HCT116 (cell line): Measurements from ENCODE around the gene RNF34. TPM values are rescaled to one million over a fixed set of nuclear protein-coding genes. Genes with fewer than 3 reads are reported as not detected.

Experiments
- ATAC-seq: fragments of 200-7000 bp; cut with Tn5 transposase; 2 replicates; pipeline ENCODE4 v1.9.1; 2020; ENCODE audit warnings: mild to moderate bottlenecking, moderate library complexity
- BruUV-seq: library from RNA; stranded (reverse); fragments of 400-500 nt; replicated peaks from 2 replicates; lab custom pipeline; 2021; lab: Mats Ljungman, UMichigan
- CTCF ChIA-PET: fragments of 300-600 bp; sonication (Branson Sonifier 250); formaldehyde crosslinking; loops from one replicate; lab custom pipeline; 2021; ENCODE audit warnings: antibody characterized with exemption; lab: Charles Lee
- POLR2A ChIA-PET: fragments of 300-600, 350-600 bp; sonication (Branson Sonifier 250); formaldehyde crosslinking; loops from one replicate; lab custom pipeline; 2021; ENCODE audit warnings: antibody characterized with exemption; lab: Charles Lee
- RAD21 ChIA-PET, 2 experiments: fragments of 300-600 bp; sonication (Branson Sonifier 250); formaldehyde crosslinking; loops; one replicate each; lab custom pipeline; 2023; ENCODE audit warnings: low total read pairs in 2 of 2; ENCODE audit not compliant: uncharacterized antibody in 2 of 2, unreplicated experiment in 2 of 2, low non-redundant PET in 1 of 2; lab: Charles Lee
- DNase-seq: peaks from one replicate; pipeline ENCODE4 v3.0.0-alpha.2; 2010; ENCODE audit warnings: low read depth, low spot score
- H2AFZ ChIP-seq: fragments of 200-600 bp; shearing (Covaris generic), sonication (generic); 2 replicates; pipeline ENCODE4 v1.6.1; 2017; ENCODE audit warnings: low read depth, mixed run types, mixed read lengths, antibody characterized with exemption, low read length; ENCODE audit not compliant: poor library complexity, severe bottlenecking
- H3K27ac ChIP-seq: 2 replicates; pipeline ENCODE4 v1.5.1; 2012; ENCODE audit warnings: low read depth, low read length
- H3K27me3 ChIP-seq: fragments of 200-600 bp; sonication (generic); 2 replicates; pipeline ENCODE4 v1.6.1; 2016; ENCODE audit warnings: mixed run types, low read length, mixed read lengths; ENCODE audit not compliant: insufficient read depth
- H3K36me3 ChIP-seq, 2 experiments: fragments of 200-500 bp in 1 of 2; fragments of 200-600 bp in 1 of 2; sonication (Bioruptor generic) in 1 of 2; sonication (generic) in 1 of 2; 2 replicates each; pipeline versions ENCODE4 v1.5.1 to v1.6.1; 2014 to 2016; ENCODE audit warnings: low read length in 2 of 2, inconsistent platforms in 1 of 2, mixed read lengths in 1 of 2, mixed run types in 1 of 2; ENCODE audit not compliant: insufficient read depth in 2 of 2, control insufficient read depth in 1 of 2
- H3K4me1 ChIP-seq, 2 experiments: fragments of 200-600 bp in 1 of 2; sonication (generic) in 1 of 2; 2 replicates each; pipeline versions ENCODE4 v1.5.1 to v1.6.1; 2012 to 2017; ENCODE audit warnings: low read length in 2 of 2, inconsistent platforms in 1 of 2, mild to moderate bottlenecking in 1 of 2, mixed read lengths in 1 of 2, mixed run types in 1 of 2, moderate library complexity in 1 of 2; ENCODE audit not compliant: insufficient read depth in 2 of 2, control insufficient read depth in 1 of 2
- H3K4me2 ChIP-seq: fragments of 200-600 bp; sonication (generic); 2 replicates; pipeline ENCODE4 v1.6.1; 2017; ENCODE audit warnings: mixed run types, low read length, mixed read lengths
- H3K4me3 ChIP-seq, 2 experiments: fragments of 200-600 bp in 1 of 2; sonication (generic) in 1 of 2; replicated peaks in 1 of 2; 2 replicates each; pipeline ENCODE4 v1.5.1; 2011 to 2016; ENCODE audit warnings: low read length in 2 of 2, control low read depth in 1 of 2, low read depth in 1 of 2, mild to moderate bottlenecking in 1 of 2, mixed read lengths in 1 of 2, mixed run types in 1 of 2
- H3K79me2 ChIP-seq: fragments of 200-600 bp; sonication (generic); 2 replicates; pipeline ENCODE4 v1.6.1; 2017; ENCODE audit warnings: mild to moderate bottlenecking, mixed run types, low read length, moderate library complexity, mixed read lengths; ENCODE audit not compliant: insufficient read depth
- H3K9ac ChIP-seq: fragments of 200-600 bp; sonication (generic); 2 replicates; pipeline ENCODE4 v1.6.1; 2016; ENCODE audit warnings: low read length, mixed read lengths
- H3K9me2 ChIP-seq: fragments of 200-600 bp; sonication (generic), shearing (Covaris generic); 2 replicates; pipeline ENCODE4 v1.6.1; 2017; ENCODE audit warnings: mixed run types, mild to moderate bottlenecking, moderate library complexity; ENCODE audit not compliant: insufficient read depth
- H3K9me3 ChIP-seq, 2 experiments: fragments of 200-500 bp in 1 of 2; fragments of 200-600 bp in 1 of 2; sonication (Bioruptor generic) in 1 of 2; sonication (generic) in 1 of 2; 2 replicates each; pipeline ENCODE4 v1.6.1; 2014 to 2017; ENCODE audit warnings: low read length in 2 of 2, mixed read lengths in 2 of 2, inconsistent platforms in 1 of 2, low read depth in 1 of 2, mild to moderate bottlenecking in 1 of 2, mixed run types in 1 of 2, moderate library complexity in 1 of 2; ENCODE audit not compliant: control insufficient read depth in 1 of 2, insufficient read depth in 1 of 2
- H4K20me1 ChIP-seq: fragments of 200-600 bp; sonication (generic), shearing (Covaris generic); 2 replicates; pipeline ENCODE4 v1.6.1; 2017; ENCODE audit warnings: mixed run types, mild to moderate bottlenecking, moderate library complexity; ENCODE audit not compliant: insufficient read depth
- ATF3 ChIP-seq: IDR thresholded peaks from 2 replicates; pipeline ENCODE4 v1.6.1; 2012
- CBX3 ChIP-seq: IDR thresholded peaks from 2 replicates; pipeline ENCODE4 v1.6.1; 2012; ENCODE audit warnings: low read depth
- CTCF ChIP-seq, 3 experiments: fragments of 200-600 bp in 1 of 3; sonication (generic) in 1 of 3; IDR thresholded peaks in 2 of 3; conservative IDR thresholded peaks in 1 of 3; 2 replicates each; pipeline ENCODE4 v1.5.1; 2012 to 2017; ENCODE audit warnings: low read depth in 2 of 3, low read length in 2 of 3, antibody characterized with exemption in 1 of 3, borderline replicate concordance in 1 of 3, control low read depth in 1 of 3, mild to moderate bottlenecking in 1 of 3, mixed read lengths in 1 of 3, mixed run types in 1 of 3, moderate library complexity in 1 of 3; ENCODE audit not compliant: insufficient read depth in 1 of 3
- EGR1 ChIP-seq: IDR thresholded peaks from 2 replicates; pipeline ENCODE4 v1.6.1; 2012; ENCODE audit warnings: low read depth
- ELF1 ChIP-seq: IDR thresholded peaks from 2 replicates; pipeline ENCODE4 v1.6.1; 2012; ENCODE audit warnings: low read depth, borderline replicate concordance
- EZH2 ChIP-seq: fragments of 200-600 bp; sonication (generic); IDR thresholded peaks from 2 replicates; pipeline ENCODE4 v1.6.1; 2017; ENCODE audit warnings: antibody characterized with exemption, mixed run types
- JUND ChIP-seq: IDR thresholded peaks from 2 replicates; pipeline ENCODE4 v1.6.1; 2012
- POLR2A ChIP-seq: IDR thresholded peaks from 2 replicates; pipeline ENCODE4 v1.7.0; 2011; ENCODE audit warnings: borderline replicate concordance; ENCODE audit not compliant: insufficient read depth, insufficient read length; ENCODE audit errors: extremely low read depth
- RAD21 ChIP-seq: IDR thresholded peaks from 2 replicates; pipeline ENCODE4 v1.6.1; 2012; ENCODE audit warnings: low read depth, mild to moderate bottlenecking
- SIN3A ChIP-seq: IDR thresholded peaks from 2 replicates; pipeline ENCODE4 v1.6.1; 2012; ENCODE audit warnings: low read depth
- TCF7L2 ChIP-seq: IDR thresholded peaks from 2 replicates; pipeline ENCODE4 v1.7.0; 2011; ENCODE audit warnings: borderline replicate concordance, inconsistent platforms; ENCODE audit not compliant: insufficient read depth, insufficient read length; ENCODE audit errors: extremely low read depth
- ZBTB33 ChIP-seq: IDR thresholded peaks from 2 replicates; pipeline ENCODE4 v1.6.1; 2011; ENCODE audit warnings: mild to moderate bottlenecking, low read length, moderate library complexity; ENCODE audit not compliant: insufficient replicate concordance; ENCODE audit errors: extremely low read depth
- ZFX ChIP-seq: fragments of 450-650 bp; IDR thresholded peaks from 2 replicates; pipeline ENCODE4 v1.6.1; 2017
- intact Hi-C: fragments of 100-400 bp; cut with micrococcal nuclease; formaldehyde crosslinking; loops from 2 replicates; pipeline ENCODE4 v1.10.0; 2022
- total RNA-seq: library from RNA; stranded (reverse); gene quantifications from one replicate; pipeline ENCODE4 v1.2.1, GENCODE V29; 2021; ENCODE audit not compliant: unreplicated experiment

The RNF34 gene
- total RNA-seq, 1 experiment from 2014 or later: 47.8 TPM

- Histone ChIP-seq H3K4me2 (no peak overlapping the region), H3K9ac (no peak overlapping the region), H3K9me2 (no peaks in the 10 kb centered on the region), H2AFZ (no peak overlapping the region), H3K36me3 (no peaks in the 10 kb centered on the region), H4K20me1 (no peaks in the 10 kb centered on the region), H3K9me3 (no peaks in the 10 kb centered on the region), H3K4me1 (0 out of 4 replicates have a peak, but pooled peaks cover 0 to 2% of the 10 kb centered on the region in 2 experiments), H3K27me3 (no peaks in the 10 kb centered on the region), H3K27ac (no peak overlapping the region), H3K79me2 (no peaks in the 10 kb centered on the region), H3K4me3 (no peak overlapping the region)
- RAD21 ChIA-PET: no interaction called here
- intact Hi-C loops: no loop called here
- ATAC-seq (no peak), DNase-seq (no peak)
- POLR2A ChIA-PET: no interaction called here
- TF ChIP-seq TCF7L2 (no peak), ELF1 (no peak), ATF3 (no peak), EZH2 (no peak), ZBTB33 (no peak), POLR2A (no peak)
- no TSS peak for BruUV-seq
- CTCF ChIA-PET: no interaction called here
Observed at GRCh38 chr12:121378736-121379135, 21.2 kb upstream of the RNF34 start.

- ATAC-seq (no peak), DNase-seq (no peak)
- Histone ChIP-seq H3K36me3 (no peaks in the 10 kb centered on the region), H3K4me3 (no peak overlapping the region), H3K79me2 (no peaks in the 10 kb centered on the region), H3K27me3 (no peaks in the 10 kb centered on the region), H3K4me1 (0 out of 4 replicates have a peak, but pooled peaks cover 0 to 2% of the 10 kb centered on the region in 2 experiments), H3K9ac (no peak overlapping the region), H3K9me2 (no peaks in the 10 kb centered on the region), H2AFZ (no peak overlapping the region), H3K4me2 (no peak overlapping the region), H3K27ac (no peak overlapping the region), H4K20me1 (no peaks in the 10 kb centered on the region), H3K9me3 (no peaks in the 10 kb centered on the region)
- ChIA-PET RAD21 (no interaction called here), POLR2A (no interaction called here), CTCF (no interaction called here)
- BruUV-seq: no TSS peak
- TF ChIP-seq POLR2A (no peak), JUND (no peak), ZBTB33 (no peak), ZFX (no peak), RAD21 (no peak), TCF7L2 (no peak), CBX3 (no peak), EGR1 (no peak), CTCF (IDR thresholded peaks at IDR 0.05 in 2 of 3, conservative IDR thresholded peaks at IDR 0.05 in 1 of 3; ENCODE audit: borderline replicate concordance in 1 of 3, insufficient read depth in 1 of 3, low read depth in 2 of 3, low read length in 2 of 3) (no peak), ELF1 (no peak), SIN3A (no peak)
- intact Hi-C loops: no loop called here
Observed at GRCh38 chr12:121379945-121380344, 20.0 kb upstream of the RNF34 start.
